HG03097 (cell line): ENCODE results near the gene AFG1L.
"Not testable (repeated sequence)": the region's sequence is repeated elsewhere in the genome, so short reads cannot be mapped to it uniquely, and the experiment has no call there.

ENCODE experiments used
- ATAC-seq: cut with Tn5 transposase; IDR thresholded peaks from one replicate; pipeline ENCODE4 v1.9.1; 2021; ENCODE audit not compliant: unreplicated experiment, low FRiP score

Gene AFG1L

DNA sequence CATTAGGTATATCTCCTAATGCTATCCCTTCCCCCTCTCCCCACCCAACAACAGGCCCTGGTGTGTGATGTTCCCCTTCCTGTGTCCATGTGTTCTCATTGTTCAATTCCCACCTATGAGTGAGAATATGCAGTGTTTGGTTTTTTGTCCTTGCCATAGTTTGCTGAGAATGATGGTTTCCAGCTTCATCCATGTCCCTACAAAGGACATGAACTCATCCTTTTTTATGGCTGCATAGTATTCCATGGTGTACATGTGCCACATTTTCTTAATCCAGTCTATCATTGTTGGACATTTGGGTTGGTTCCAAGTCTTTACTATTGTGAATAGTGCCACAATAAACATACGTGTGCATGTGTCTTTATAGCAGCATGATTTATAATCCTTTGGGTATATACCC is 154.9 kb downstream of the AFG1L start:
- ATAC-seq: not testable (repeated sequence)

DNA sequence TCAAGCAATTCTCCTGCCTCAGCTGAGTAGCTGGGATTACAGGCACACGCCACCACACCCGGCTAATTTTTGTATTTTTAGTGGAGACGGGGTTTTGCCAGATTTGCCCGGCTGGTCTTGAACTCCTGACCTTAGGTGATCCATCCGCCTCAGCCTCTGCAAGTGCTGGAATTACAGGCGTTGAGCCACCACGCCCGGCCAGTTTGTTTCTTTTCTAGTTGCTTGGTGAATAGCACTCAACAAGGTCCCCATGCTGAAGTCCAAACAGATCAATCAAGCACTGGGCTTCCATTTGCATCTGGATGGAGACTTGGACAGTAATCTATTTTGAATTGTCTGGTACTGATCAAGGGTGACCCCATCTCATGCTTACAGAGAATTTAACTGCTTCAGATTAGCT is 157.0 kb downstream of the AFG1L start:
- ATAC-seq: no peak

DNA sequence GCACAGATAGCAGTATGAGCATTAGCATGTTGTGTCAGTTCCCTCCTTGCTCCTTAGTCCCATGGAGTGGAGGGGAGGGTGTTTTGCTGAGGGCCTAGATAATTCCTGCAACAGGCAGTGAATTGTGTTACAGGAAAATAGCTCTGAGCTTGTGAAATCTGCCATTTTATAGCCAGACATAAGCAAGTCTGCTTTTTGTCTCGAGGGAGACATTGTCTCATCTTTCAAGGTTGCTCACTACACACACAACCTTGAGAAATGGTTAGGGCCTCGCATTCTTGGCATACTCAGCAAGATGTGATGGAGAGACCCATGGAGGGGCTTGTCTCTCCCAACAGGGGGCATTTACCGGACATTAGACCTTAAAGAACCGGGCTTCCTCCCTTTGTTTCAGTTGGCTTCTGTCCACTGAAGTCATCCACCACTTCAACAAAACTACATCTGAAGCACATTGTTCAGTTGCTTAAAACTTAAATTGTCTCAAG is 157.9 kb downstream of the AFG1L start:
- no peak for ATAC-seq

DNA sequence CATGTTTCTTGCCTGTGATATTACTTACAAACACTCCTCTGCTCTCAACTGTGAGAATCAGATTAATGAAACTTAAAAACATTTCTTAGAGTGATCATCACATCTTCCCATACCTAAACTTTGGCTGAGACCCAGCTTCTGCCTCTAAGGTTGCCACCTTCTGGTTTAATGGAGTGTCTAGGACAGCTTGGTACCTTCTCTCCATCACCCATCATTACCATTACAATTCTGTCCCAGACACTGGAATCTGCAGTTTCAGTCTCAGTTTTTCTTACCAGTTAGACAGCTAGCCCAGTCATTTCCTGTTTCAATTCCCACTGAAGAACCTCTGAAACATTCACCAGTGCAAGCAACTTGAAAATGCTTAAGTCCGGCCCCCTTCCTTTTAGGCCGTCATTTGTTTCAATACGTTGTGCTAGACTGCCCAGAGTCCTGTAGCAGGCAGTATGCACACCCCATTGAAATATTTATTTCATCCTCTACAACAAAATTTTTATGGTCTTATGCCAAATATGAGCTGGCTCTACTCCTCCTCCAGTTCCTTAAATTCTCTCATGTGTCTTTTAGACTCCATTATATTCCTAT is 158.8 kb downstream of the AFG1L start:
- no peak for ATAC-seq

DNA sequence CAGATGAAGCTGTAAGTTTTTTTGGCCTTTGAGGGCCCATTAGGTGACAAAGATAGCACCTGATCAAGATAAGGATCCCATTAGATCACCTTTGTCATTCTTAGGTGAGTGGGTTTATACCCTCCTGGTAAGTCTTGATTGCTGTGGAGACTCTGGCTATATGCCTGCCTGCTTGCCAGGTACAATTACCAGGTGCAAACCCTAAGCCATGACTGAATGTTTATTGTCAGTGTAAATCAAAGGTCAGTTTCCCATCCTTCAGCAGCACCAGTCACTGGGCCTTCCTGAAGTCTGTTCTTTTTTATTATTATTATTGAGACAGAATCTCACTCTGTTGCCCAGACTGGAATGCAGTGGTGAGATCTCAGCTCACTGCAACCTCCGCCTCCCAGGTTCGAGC is 159.5 kb downstream of the AFG1L start:
- no peak for ATAC-seq

DNA sequence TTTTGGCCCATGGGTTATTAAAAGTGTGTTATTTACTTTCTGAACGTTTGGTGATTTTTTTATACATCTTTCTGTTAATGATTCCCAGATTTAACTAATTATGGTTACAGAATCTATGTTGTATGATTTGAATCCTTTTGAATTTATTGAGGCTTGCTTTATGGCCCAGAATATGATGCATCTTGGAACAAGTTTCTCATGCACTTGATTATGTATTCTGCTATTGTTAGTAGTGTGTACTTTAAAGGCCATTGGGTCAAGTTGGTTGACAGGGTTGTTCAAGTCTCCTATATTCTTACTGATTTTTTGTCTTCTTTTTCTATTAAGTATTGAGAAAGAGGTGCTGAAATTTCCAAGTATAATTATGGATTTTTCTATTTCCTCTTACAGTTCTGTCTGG is 160.8 kb downstream of the AFG1L start:
- no peak for ATAC-seq

DNA sequence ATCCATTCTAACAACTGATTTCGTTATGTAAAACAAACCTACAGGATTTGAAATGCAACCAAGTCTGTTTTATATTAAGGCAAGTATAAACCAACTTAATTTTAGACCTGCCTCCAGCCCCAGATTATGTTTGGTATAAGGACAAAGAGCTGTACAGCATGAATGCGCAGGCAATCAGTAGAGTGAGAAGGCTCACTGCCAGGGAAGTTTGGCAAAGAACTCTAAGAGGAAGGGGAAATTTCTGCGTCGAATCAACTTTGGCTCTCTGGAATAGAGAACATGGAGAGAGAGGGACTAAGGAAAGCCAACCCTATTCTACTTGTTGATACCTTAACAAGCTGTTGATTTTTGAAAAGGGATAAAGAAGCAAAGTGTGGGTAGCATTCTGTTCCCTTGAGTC is 168.9 kb downstream of the AFG1L start:
- ATAC-seq: no peak

DNA sequence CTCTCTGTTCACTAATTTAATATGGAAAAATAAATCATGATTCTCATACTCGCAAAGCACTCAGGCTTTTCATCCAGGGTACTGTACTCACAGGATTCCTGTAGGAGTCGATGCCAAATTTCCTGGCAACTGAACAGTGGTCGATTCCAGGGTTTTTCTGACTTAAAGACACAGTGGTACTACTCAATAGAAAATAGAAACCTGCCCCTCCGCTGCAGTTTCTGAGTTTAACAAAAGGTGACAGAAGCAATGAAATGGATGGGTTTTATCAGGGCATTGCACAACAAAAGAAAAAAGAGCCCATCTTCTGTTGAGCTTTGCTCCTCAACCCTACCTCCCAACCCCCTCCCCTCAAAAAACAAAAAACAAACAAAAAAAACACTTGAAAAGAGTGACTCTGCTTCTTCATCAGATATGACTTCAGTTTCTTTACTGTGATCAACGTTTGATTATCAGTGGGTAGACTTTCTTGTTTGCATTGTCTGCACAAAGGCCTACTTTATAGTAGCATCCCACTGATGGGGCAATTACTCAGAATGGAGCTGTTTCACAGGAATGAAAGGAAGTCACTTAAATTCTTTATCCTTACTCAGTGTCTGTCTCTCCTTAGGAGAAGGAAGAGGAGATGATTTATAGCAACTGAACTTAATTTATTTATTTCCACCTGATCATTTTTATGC is 169.7 kb downstream of the AFG1L start:
- ATAC-seq: no peak

DNA sequence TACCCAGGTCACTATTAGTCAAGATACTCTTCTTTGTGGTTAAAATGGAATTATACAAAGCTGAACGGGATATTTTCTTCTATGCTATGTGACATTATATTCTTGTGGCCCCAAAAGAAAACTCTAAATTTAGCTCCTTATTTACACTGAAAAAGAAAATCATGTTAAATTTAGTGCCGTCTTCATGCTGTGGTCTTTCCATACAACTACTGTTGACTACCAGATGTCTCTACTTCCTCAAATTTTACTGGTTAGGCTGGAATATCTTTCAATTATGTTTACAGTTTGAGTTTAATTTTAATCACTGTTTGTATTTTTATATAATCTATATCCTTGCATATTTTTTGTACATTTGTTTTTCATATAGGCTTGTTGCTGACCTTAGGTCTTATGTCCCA is 170.2 kb downstream of the AFG1L start:
- no peak for ATAC-seq

DNA sequence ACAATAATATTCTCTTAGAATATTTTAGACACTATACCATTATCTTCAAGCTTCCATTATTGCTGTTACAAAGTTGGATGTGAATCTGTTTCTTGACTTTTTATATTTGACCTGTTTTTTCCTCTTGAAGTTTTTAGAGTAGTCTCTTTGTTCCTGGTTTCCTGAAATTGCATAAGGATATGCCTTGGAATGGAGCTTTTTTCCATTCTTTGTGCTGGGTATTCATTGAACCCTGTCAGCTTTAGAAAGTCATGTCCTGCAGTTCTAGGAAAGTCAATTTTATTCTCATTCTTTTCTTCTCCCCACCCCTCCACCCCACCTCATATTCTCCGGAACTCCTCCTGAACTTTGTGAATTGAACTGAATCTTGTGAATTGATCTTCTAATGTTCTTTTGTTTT is 173.5 kb downstream of the AFG1L start:
- no peak for ATAC-seq

DNA sequence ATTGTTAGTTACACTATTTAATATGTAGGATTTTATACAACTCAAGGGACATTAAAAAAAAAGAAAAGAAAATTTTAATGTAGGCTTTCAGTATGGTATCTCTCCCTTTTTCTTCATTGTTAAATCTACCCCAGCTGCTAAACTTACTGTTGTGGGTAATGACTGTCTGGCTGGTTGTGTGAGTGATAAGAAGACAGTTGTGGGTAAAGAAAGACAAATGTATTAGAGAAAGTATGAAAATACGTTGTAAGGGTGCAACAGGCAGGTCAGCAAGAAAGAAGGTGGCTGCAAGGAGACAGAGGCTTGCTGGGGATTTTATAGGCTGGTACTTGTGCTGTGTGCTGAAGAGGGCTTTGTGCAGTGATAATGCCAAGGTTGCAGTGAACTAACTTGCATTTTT is 174.5 kb downstream of the AFG1L start:
- no peak for ATAC-seq

DNA sequence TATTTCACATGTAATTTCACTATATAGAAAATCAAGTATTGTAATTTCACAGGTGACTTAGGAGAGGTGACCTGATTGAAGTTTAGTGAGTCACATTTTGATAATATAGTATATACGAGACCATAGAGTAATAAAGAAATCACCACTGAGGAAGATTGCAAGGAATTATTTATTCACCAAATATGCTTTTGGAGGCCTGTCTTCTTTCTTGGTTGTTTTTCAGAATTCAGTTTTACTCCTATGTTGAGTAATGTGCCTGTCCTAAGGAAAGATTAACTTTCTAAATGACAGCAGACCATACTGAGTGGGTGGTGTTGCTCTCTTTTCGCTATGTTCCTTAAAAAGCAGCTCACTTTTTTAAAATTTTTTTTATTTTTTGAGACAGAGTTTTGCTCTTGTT is 178.3 kb downstream of the AFG1L start:
- ATAC-seq: no peak

DNA sequence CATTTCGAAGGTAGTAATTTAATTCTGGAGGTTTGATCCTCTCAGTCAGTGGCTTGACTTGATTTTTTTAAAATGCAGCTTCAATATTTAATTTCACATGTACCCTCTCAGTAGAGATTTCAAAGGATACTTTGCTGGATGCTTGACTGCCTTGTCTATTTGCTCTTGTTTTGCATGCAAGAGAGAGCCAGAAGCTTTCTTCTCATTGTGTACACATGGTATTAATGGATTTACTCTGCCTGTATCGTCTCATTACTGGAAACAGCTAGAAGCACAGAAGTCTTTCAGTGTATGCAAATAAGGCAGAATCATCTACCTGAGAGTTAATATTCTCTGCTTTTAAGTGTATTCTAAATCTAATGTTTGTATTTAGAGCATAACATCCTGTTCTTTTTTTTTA is 181.5 kb downstream of the AFG1L start:
- no peak for ATAC-seq

DNA sequence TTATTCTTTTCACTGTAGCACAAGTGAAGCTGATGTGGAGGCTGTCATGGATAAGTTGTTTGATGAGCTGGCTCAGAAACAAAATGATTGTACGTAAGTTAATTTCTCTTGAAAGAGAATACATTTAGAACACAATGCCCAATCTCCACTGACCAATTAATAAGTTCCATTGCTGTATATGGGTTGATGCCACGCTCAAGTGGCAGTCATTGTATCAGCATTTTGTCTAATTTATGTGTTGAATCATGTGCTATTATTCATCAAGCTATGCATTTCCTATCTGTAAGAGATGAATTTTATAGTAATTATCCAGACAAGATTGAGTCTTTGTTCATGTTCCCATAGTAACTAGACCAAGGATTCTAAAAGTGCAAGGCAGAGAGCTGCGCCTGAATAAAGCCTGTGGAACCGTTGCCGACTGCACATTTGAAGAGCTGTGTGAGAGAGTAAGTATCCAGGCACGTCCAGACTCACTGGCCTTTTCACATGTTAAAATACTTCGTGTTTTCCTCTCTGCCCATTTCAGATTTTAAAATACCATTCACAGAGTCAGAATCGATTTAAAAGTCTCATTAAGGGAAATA is 182.1 kb downstream of the AFG1L start:
- no peak for ATAC-seq

DNA sequence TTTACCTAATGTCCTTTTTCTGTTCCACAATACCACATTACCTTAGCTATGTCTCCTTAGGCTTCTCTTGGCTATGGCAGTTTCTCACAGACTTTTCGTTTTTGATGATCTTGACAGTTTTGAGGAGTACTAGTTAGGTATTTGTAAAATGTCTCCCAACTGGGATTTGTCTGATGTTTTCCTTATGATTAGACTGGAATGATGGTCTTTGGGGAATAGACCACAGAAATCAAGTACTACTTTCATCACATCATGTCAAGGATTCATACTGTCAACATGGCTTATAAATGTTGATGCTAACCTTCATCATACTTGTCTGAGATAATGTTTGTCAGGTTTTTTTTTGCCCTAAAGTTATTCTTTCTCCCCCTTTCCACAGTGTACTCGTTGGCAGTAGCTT is 187.7 kb downstream of the AFG1L start:
- no peak for ATAC-seq

DNA sequence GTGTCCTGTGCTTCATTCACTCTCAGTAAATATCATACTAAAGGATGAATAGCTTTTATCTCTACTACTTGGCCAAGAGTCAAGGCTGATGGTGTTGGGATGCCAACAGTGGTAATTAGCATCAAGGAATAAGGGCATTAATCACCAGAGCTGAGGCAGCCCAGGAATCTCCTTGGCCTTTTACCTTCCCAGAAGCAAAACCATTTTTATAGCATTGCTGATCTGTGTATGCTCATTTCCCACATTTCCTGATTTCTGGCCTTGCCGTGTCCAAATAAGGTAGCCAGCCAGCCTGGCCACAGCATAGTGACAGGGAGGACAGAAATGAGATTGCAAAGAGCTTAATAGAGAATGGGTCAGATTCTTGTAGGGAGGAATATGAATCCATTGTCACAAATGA is 189.2 kb downstream of the AFG1L start:
- no peak for ATAC-seq

DNA sequence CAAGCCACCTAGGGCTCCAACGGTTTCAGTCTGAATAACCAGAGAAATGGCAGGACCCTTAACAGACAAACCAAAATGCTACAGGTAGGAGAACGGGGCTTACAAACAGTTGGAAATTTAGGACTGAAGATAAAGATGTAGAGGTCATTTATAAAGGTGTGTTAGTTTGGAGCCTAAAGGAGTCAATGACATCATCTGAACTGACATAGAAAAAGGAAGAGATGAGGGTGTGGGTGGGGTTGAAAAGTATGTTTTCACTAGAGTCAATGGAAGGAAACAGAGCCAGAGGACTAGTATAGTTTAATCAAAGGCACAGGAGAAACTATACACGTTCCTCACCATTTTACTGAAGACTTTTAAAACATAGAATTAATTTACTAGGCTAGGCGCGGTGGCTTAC is 194.8 kb downstream of the AFG1L start:
- no peak for ATAC-seq

DNA sequence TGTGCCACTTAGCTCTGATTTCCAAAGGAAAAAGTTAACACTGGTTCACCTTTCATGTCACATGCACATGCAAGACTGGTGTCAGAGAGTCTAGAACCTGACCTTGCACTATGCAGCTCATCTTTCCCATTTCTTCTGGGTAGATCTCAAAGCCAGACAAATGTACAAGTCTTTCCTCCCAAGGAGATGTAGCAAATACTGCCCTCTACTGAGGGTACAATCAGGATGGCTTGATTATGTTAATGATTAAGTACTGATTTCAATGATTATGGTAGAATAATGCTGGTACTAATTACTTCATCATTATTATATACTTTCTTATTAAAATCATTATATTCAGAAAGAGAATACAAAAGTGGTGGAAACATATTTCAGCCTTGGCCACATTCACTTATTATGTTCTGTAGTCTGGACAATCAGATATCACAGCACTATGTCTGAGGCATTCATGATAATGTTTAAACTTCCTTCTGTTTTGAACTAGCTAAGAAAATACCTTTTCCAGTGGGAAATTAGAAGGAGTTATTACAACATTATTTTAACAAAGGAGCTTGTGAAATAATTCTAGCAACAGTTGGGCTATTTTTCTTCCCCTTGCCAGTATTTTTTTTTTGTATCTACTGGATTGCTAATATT is 197.4 kb downstream of the AFG1L start:
- ATAC-seq: no peak

DNA sequence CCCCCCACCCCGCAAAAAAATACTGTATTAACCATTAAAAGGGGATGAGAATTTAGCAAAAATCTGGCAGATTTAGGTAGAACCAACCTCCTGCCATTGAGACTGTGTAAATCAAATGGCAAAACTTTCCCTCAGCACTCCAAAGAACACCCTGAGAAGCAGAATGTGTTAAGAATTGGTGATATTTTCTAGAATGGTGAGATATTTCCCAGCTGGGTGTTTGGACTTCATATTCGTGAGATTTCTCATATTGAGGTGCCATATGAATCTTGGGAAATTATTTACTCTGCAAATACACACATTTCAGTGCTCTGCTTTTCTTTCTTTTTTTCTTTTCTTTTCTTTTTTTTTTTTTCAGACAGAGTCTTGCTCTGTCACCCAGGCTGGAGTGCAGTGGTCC is 199.6 kb downstream of the AFG1L start:
- ATAC-seq: no peak

DNA sequence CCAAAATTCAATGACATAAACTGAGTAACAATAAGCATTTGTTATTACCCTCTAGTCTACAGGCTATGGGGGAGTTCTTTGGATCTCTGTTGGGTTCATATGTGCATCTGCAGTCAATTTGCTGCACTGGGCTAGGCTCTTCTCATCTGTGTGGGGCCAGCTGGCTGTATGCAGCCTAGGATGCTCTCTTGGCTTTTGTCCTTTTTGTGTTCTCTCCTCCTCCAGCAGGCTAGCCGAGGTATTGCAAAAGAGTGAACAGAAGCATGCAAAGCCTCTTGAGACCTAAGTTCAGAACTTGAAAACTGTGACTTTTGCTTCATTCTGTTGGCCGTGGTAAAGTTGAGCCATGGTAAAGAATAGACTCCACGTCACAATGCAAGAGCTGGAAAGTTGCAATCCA is 203.0 kb downstream of the AFG1L start:
- no peak for ATAC-seq

DNA sequence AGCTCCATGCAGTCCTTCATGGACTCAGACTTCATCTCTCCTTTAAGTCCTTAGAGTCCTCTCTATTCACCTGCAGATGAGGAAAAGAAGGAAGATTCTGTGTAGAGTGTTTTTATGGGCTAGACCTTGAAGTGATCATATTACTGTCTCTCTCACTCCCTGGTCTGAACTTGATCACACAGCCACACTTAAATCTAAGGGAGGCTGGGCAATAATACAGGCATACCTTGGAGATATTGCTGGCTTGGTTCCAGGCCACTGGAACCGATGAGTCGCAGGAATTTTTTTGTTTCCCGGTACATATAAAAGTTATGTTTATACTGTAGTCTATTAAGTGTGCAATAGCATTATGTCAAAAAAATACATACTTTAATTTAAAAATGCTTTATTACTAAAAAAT is 206.7 kb downstream of the AFG1L start:
- ATAC-seq: no peak

DNA sequence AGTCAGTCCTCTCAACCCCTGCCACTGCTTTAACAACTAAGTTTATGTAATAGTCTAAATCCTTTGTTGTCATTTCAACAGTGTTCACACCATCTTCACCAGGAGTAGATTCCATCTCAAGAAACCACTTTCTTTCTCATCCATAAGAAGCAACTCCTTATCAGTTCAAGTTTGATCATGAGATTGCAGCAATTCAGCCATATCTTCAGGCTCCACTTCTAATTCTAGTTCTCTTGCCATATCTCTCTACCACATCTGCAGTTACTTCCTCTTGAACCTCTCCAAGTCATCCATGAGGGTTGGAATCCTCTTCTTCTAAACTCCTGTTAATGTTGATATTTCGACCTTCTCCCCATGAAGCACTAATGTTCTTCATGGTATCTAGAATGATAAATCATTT is 208.0 kb downstream of the AFG1L start:
- no peak for ATAC-seq
